GM23248 (cell line): Measurements from ENCODE around the gene SINHCAF. TPM values are rescaled to one million over a fixed set of nuclear protein-coding genes. Genes with fewer than 3 reads are reported as not detected.

Experiments used
- DNase-seq: peaks from one replicate; pipeline ENCODE4 v3.0.0-alpha.2; 2015
- H2AFZ ChIP-seq: fragments of 200-600 bp; sonication (generic); 2 replicates; pipeline ENCODE4 v1.6.1; 2016; ENCODE audit warnings: antibody characterized with exemption
- H3F3A ChIP-seq: fragments of 200-600 bp; sonication (generic); 2 replicates; pipeline ENCODE4 v1.6.1; 2016; ENCODE audit warnings: mild to moderate bottlenecking, antibody characterized with exemption, mixed run types; ENCODE audit not compliant: insufficient read depth
- H3K27ac ChIP-seq: fragments of 200-600 bp; sonication (generic); 2 replicates; pipeline ENCODE4 v1.5.1; 2016; ENCODE audit warnings: mild to moderate bottlenecking
- H3K27me3 ChIP-seq: fragments of 200-600 bp; sonication (generic); replicated peaks from 2 replicates; pipeline ENCODE4 v1.6.1; 2016; ENCODE audit warnings: mild to moderate bottlenecking; ENCODE audit not compliant: insufficient read depth
- H3K36me3 ChIP-seq: fragments of 200-600 bp; sonication (generic); 2 replicates; pipeline ENCODE4 v1.6.1; 2016; ENCODE audit warnings: low read depth, mild to moderate bottlenecking
- H3K4me1 ChIP-seq: fragments of 200-600 bp; sonication (generic); 2 replicates; pipeline ENCODE4 v1.6.1; 2016; ENCODE audit warnings: mild to moderate bottlenecking; ENCODE audit not compliant: insufficient read depth
- H3K4me2 ChIP-seq: fragments of 200-600 bp; sonication (generic); one replicate; pipeline ENCODE4 v1.6.1; 2016; ENCODE audit warnings: mild to moderate bottlenecking; ENCODE audit not compliant: unreplicated experiment
- H3K4me3 ChIP-seq: fragments of 200-600 bp; sonication (generic); 2 replicates; pipeline ENCODE4 v1.5.1; 2016; ENCODE audit warnings: mild to moderate bottlenecking
- H3K79me2 ChIP-seq: fragments of 200-600 bp; sonication (generic); 2 replicates; pipeline ENCODE4 v1.6.1; 2016; ENCODE audit warnings: mild to moderate bottlenecking; ENCODE audit not compliant: insufficient read depth
- H3K9ac ChIP-seq: fragments of 200-600 bp; sonication (generic); 2 replicates; pipeline ENCODE4 v1.6.1; 2016; ENCODE audit warnings: mild to moderate bottlenecking
- H3K9me2 ChIP-seq: fragments of 200-600 bp; sonication (generic); 2 replicates; pipeline ENCODE4 v1.6.1; 2016; ENCODE audit warnings: mixed run types, mild to moderate bottlenecking, moderate library complexity; ENCODE audit not compliant: insufficient read depth
- H3K9me3 ChIP-seq: fragments of 200-600 bp; sonication (generic); one replicate; pipeline ENCODE4 v1.6.1; 2017; ENCODE audit warnings: low read depth
- H4K20me1 ChIP-seq: fragments of 200-600 bp; sonication (generic); 2 replicates; pipeline ENCODE4 v1.6.0; 2016; ENCODE audit not compliant: insufficient read depth
- EZH2 ChIP-seq: fragments of 200-600 bp; sonication (generic); IDR thresholded peaks from 2 replicates; pipeline ENCODE4 v1.6.1; 2018; ENCODE audit warnings: antibody characterized with exemption, mild to moderate bottlenecking; ENCODE audit not compliant: insufficient read depth, poor library complexity, severe bottlenecking
- EZH2phosphoT487 ChIP-seq: fragments of 200-600 bp; sonication (generic); IDR thresholded peaks from 2 replicates; pipeline ENCODE4 v1.6.1; 2018; ENCODE audit warnings: antibody characterized with exemption, moderate library complexity, mild to moderate bottlenecking, low read depth; ENCODE audit not compliant: insufficient read depth
- WGBS, 2 experiments: methylation state at CpG; one replicate each; pipeline ENCODE4 v1.1.6; 2015 to 2017; ENCODE audit warnings: low lambda C conversion rate in 2 of 2, low coverage in 1 of 2; ENCODE audit errors: missing lambda C conversion rate in 2 of 2; 5-methylcytosine and 5-hydroxymethylcytosine counted together
- in situ Hi-C: fragments of 300-500 bp; cut with MboI; formaldehyde crosslinking; loops from 2 replicates; pipeline ENCODE4 v1.15.0; 2020
- polyA plus RNA-seq: library from polyadenylated mRNA; unstranded; fragments of >200 nt; fragmentation: Nextera tagmentation; extraction: Ambion mirVana; gene quantifications from 2 replicates; pipeline ENCODE4 v1.2.1, GENCODE V29; 2016
- total RNA-seq: library from RNA; depleted of rRNA; stranded (reverse); fragments of >200 nt; shearing (Covaris generic); gene quantifications from 2 replicates; pipeline ENCODE4 v1.2.3, GENCODE V29; 2014

The SINHCAF gene
- total and polyA plus RNA-seq, 2 experiments from 2014 or later = 10.4 to 14.7 TPM

DNA sequence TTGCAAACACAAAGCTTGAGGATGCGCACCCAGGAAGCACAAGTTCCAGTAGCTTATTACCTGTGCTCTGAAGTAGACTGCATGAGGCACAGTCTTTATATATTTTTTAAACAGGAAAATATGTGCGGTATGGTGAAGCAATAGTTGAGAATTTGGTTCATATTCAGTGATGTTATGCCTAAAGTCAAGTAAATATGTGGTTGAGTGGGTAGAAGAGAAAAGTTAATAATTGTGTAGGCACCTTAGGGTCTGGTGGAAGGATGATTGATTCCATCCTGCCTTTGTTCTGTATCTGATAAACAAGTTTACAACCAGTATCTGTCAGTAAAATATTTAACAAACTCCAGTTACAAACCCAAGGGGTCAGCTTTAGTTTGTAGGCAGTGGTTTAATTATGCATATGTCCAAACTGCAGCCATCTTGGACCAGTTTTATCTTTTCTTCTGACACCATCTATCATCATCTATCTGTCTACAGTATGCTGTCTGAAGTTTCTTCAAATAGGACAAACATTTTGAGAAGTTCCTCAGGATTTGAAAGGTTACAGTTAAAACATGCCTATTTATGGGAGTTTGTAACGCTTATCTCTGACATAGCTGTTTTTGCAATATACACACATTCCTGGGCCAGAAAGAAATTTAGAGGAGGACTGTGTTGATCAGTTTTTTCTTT, 10.8 kb downstream of the SINHCAF start:
- no peak overlapping the region for H2AFZ ChIP-seq
- H3K9me3 ChIP-seq = no peaks in the 10 kb centered on the region
- no peak overlapping the region for H3K4me3 ChIP-seq
- no peaks in the 10 kb centered on the region for H3K9me2 ChIP-seq
- no peak overlapping the region for H3K9ac ChIP-seq
- H3K36me3 ChIP-seq = no peaks in the 10 kb centered on the region
- no peaks in the 10 kb centered on the region for H3K4me1 ChIP-seq
- no peak overlapping the region for H3K4me2 ChIP-seq
- DNase-seq = no peak
- WGBS, 2 experiments = 98 to 99% methylated on average over 3 of the region's 3 CpGs
- TF ChIP-seq EZH2 (no peak), EZH2phosphoT487 (no peak)
- in situ Hi-C loops = no loop called here
- H4K20me1 ChIP-seq = no peaks in the 10 kb centered on the region
- no peak overlapping the region for H3K27ac ChIP-seq
- H3F3A ChIP-seq = no peaks in the 10 kb centered on the region
- peaks cover 99% of the 10 kb centered on the region for H3K79me2 ChIP-seq
- no peaks in the 10 kb centered on the region for H3K27me3 ChIP-seq

DNA sequence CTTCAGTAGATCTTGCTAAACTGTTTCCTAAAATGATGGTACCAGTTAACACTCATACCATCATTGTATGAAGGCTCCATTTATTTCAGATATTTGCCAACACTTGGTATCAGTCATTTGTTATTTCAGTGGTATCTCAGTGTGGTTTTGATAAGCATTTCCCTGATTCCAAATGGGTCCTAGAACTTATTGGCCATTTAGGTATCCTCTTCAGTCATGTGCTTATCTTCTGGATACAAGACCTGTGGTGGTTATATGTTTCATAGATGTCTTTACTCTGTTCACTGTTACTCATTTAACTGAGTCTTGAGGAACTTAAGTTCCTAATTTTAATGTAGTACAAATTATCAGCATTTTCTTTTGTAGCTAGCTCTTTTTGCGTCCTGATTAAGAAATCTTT, 13.5 kb downstream of the SINHCAF start:
- 98 to 100% methylated on average over 1 of the region's 1 CpG for WGBS, 2 experiments
- Histone ChIP-seq H3F3A (no peaks in the 10 kb centered on the region), H3K79me2 (peaks cover 89% of the 10 kb centered on the region), H3K9ac (no peak overlapping the region), H3K4me2 (no peak overlapping the region), H3K27ac (no peak overlapping the region), H3K9me3 (no peaks in the 10 kb centered on the region), H3K4me3 (no peak overlapping the region), H4K20me1 (no peaks in the 10 kb centered on the region), H3K36me3 (no peaks in the 10 kb centered on the region), H2AFZ (no peak overlapping the region), H3K27me3 (no peaks in the 10 kb centered on the region), H3K9me2 (no peaks in the 10 kb centered on the region), H3K4me1 (no peaks in the 10 kb centered on the region)
- DNase-seq = no peak
- TF ChIP-seq EZH2 (no peak), EZH2phosphoT487 (no peak)
- in situ Hi-C loops = no loop called here

DNA sequence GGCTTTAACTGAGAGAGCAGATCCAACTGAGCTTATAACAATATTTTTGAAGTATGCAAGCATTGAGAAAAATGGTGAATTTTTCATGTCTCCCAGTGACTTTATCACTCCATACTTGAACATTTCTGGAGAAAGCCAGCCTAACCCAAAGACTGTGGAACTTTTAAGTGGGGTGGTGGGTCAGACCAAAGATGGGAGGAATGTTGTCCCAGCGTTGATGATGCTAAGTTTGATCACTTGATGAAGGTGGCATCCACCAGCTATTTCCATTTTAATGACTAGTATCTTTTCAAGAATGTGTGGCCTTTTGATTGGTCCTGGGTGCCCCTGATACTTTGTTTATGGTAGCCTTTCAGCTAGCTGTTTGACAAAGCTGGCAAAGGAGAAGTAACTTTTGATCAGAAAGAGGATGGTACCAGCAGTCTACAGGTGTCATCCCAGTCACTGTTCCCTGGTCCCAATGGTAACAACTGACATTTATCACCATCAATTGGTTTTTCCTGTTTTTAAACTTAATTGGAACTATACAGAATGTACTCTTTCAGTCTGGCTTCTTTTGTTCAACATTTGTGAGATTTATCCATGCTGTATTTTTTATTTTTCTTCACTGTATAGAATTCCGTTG, 14.2 kb downstream of the SINHCAF start:
- no peaks in the 10 kb centered on the region for H4K20me1 ChIP-seq
- H3K27ac ChIP-seq = no peak overlapping the region
- H3K27me3 ChIP-seq = no peaks in the 10 kb centered on the region
- no peak for DNase-seq
- no peak overlapping the region for H3K9ac ChIP-seq
- TF ChIP-seq EZH2 (no peak), EZH2phosphoT487 (no peak)
- H3K4me1 ChIP-seq = no peaks in the 10 kb centered on the region
- H3K9me2 ChIP-seq = no peaks in the 10 kb centered on the region
- no peaks in the 10 kb centered on the region for H3F3A ChIP-seq
- H3K4me3 ChIP-seq = no peak overlapping the region
- H2AFZ ChIP-seq = no peak overlapping the region
- H3K79me2 ChIP-seq = peaks cover 89% of the 10 kb centered on the region
- in situ Hi-C loops = no loop called here
- H3K36me3 ChIP-seq = no peaks in the 10 kb centered on the region
- 98 to 100% methylated on average over 2 of the region's 2 CpGs for WGBS, 2 experiments
- H3K4me2 ChIP-seq = no peak overlapping the region
- H3K9me3 ChIP-seq = no peaks in the 10 kb centered on the region

DNA sequence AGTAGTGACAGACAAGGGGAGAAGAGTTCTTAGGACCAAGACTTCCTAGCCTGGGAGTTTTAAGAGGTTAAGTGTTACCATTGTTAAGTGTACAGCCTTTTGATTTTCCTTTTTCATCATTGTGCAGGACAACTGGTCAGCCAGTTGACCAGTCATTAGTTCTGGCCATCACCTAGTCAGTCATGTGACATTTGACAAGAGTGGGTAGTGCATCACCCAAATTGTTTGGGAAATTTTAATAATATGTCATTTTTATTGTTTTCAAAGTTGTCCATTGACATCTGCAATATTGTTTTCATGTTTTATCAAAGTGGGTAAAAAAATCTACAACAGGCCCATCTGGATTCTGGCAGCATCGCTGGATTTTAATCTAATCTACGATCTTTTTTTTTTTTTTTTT, 15.5 kb downstream of the SINHCAF start:
- 96 to 100% methylated on average over 2 of the region's 2 CpGs for WGBS, 2 experiments
- in situ Hi-C loops = no loop called here
- no peaks in the 10 kb centered on the region for H3K27me3 ChIP-seq
- no peaks in the 10 kb centered on the region for H3K9me2 ChIP-seq
- H4K20me1 ChIP-seq = no peaks in the 10 kb centered on the region
- TF ChIP-seq EZH2 = no peak
- no peak for TF ChIP-seq EZH2phosphoT487
- H3K4me3 ChIP-seq = no peak overlapping the region
- H3K79me2 ChIP-seq = peaks cover 85% of the 10 kb centered on the region
- H3K36me3 ChIP-seq = no peaks in the 10 kb centered on the region
- H3F3A ChIP-seq = no peaks in the 10 kb centered on the region
- H3K4me1 ChIP-seq = no peaks in the 10 kb centered on the region
- H3K9me3 ChIP-seq = no peaks in the 10 kb centered on the region
- no peak overlapping the region for H3K9ac ChIP-seq
- H2AFZ ChIP-seq = no peak overlapping the region
- no peak overlapping the region for H3K4me2 ChIP-seq
- no peak for DNase-seq
- no peak overlapping the region for H3K27ac ChIP-seq
